ENCODE data around the gene CAPG. TPM values are rescaled to one million over a fixed set of nuclear protein-coding genes. Genes with fewer than 3 reads are reported as not detected.
A peak's percentile ranks its signal among the peaks of the same experiment; 100 is the strongest.
"Not testable (repeated sequence)": the region's sequence is repeated elsewhere in the genome, so short reads cannot be mapped to it uniquely, and the experiment has no call there.

The CAPG gene
- total RNA-seq, 1 experiment from 2014 or later: 1.4 TPM

DNA sequence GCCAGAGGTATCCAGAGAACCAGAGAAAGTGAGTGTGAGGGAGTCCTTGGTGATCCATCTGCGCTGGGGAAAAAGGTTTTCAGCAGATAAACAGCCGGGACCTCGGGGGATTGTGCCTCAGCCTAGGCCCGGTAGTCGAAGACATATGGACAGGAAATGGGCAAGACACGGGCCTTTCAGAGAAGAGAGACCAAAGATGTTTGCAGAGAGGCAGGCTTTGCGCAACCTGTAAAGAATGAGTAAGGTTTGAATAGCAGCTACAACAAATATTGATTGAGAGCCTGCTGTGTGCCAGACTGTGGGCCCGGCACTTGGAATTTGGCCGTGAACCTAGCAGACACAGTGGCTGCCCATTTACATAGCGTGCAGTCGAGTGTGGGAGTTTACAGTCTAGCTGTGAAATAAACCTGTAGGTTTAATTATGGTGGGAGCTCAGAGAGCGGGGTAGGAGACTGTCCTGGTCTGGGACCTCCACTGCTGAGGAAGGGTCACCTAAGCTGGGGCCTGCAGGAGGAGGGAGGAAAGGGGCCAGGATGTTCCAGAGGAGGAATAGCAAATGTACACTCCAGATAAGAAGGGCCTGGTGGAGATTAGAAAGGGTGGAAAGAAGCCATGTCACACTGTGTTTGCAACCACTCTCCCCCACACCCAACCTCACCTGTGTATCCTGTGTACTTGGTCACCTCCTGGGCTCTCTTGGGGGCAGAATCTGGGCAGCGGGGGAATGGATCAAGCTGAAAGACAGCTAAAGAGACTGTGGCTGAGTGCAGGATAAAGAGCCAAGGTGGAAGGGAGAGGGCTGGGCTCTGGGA lies 11.3 kb upstream of the CAPG start:
- H3K27ac ChIP-seq: no peak overlapping the region
- no peak overlapping the region for H3K4me3 ChIP-seq
- no peaks in the 10 kb centered on the region for H3K36me3 ChIP-seq
- no peaks in the 10 kb centered on the region for H3K9me3 ChIP-seq (replicated peaks)
- no peaks in the 10 kb centered on the region for H3K27me3 ChIP-seq (replicated peaks)
- no peak for DNase-seq (ENCODE audit: low read depth in 1 of 2, low spot score in 2 of 2)
- peaks cover 21% of the 10 kb centered on the region for H3K4me1 ChIP-seq (replicated peaks)

DNA sequence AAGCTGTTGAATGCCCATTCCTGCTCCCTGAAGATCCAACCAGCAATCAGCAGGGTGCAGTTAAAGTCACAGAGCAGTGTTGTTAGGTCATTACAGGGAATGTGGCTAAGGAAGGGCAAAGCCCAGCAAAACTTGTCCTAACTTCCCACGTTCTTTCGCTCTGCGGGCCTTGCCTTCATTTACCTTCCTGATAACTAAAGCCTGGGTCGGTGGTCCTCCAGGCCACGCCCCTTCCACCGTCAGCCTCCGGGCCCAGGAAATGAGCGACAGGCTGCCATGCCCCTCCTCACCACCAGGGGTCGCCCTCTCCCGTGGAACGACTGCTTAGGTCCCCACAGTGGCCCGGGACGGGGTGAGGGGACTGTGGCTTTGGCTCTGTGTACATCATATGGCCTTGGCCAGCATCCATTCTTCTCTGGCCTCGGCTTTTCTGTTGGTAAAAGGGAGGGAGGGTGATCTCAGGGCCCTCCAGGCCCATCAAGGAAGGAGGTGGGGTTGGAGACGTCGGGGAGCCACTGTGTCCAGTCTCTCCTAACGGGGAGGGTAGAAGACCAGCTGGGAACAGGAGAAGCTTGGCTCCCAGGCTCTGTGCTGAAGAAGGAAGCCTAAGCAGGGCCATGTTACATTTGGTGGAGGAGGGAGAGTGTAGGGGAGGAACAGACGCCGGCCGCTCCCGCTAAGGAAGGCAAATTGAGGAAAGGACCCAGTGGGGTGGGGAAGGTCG lies 10.5 kb upstream of the CAPG start:
- Histone ChIP-seq H3K4me1 (replicated peaks) (peaks cover 21% of the 10 kb centered on the region), H3K4me3 (no peak overlapping the region), H3K9me3 (replicated peaks) (no peaks in the 10 kb centered on the region), H3K27me3 (replicated peaks) (no peaks in the 10 kb centered on the region), H3K27ac (no peak overlapping the region), H3K36me3 (no peaks in the 10 kb centered on the region)
- DNase-seq (ENCODE audit: low read depth in 1 of 2, low spot score in 2 of 2): peak; percentile 88 to 89

DNA sequence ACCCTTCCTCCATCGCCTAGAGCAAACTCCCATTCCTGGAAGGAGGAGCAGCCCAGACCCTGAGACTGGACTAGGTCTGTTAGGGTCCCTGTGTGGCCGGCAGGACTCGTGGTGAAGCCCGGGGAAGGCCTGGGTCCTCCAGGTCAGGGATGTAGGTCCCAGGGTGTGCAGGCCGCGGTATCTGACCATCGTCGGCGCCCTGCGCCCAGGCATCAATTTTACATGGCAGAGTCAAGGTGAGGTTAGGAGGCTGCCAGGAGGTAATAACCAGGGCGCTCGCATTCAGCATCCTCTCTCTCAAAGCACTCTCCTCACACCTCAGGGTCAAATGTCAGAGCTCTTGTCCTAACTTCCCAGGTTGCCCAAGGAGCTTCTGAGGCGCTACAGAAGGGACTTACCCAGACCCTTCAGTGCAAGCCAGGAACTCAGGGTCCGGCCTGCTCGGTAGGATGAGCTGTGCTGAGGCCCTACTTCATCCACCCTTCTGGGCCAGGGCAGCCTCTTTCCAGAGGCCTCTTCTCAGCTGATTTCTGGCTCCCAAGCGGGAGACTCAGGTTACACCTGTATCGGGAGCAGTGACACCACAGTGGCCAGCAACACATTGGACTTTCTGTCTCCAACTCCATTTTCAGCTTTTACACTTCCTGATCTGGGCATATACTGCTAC lies 9.0 kb upstream of the CAPG start:
- H3K36me3 ChIP-seq: no peaks in the 10 kb centered on the region
- peak overlapping the region; percentile 55 for H3K4me3 ChIP-seq
- H3K9me3 ChIP-seq (replicated peaks): no peaks in the 10 kb centered on the region
- no peaks in the 10 kb centered on the region for H3K27me3 ChIP-seq (replicated peaks)
- H3K4me1 ChIP-seq (replicated peaks): peaks cover 22% of the 10 kb centered on the region
- H3K27ac ChIP-seq: peak overlapping the region; percentile 87
- no peak for DNase-seq (ENCODE audit: low read depth in 1 of 2, low spot score in 2 of 2)

DNA sequence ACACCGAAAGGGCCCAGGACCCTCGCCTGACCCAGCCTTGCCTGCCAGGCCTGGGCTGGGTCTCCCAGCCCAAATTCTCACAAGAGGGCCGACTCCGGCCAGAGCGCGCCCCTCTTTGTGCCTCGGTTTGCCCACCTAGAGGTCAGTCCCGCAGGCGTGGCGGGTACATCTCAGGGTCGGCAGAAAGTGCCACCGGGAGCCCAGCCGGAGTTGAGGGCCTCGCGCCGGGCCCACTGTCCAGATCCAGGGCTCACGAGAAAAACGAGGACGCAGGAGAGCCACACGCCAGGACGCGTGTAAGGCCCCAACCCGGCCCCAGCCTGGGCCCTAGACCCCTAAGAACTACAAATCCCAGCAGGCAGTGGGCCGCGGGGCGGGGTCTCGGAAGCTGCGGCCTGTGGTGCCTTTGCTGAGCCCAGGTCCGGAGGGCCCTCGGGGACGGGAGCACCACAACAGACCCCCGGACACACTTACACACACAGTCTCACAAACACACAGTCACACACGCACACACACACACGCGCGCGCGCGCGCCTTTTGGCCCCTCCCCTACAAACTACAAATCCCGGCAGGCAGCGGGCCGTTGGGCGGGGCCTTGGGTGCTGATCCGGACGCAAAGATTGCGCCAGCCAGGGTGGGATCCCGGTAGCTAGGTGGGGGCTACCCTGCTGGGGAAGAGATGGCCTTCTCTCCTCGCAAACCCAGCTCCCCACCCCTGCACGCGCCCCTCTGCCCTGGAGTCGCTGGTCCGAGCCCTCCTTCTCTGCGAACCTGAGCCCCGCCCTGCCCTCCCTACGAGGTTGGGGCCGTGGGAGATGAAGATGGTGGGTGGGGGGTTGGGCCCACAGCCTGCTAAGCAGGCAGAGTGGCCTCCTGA lies 8.2 kb upstream of the CAPG start, which contains the start of gene SH2D6:
TSS of gene SH2D6 (plus strand) at position 583 of the 877 bp plus-strand sequence. CDS start 10,752 bp downstream, outside the sequence.
- Histone ChIP-seq H3K27me3 (replicated peaks) (no peaks in the 10 kb centered on the region), H3K9me3 (replicated peaks) (no peaks in the 10 kb centered on the region), H3K27ac (peak within 1 kb of the TSS; percentile 87), H3K4me1 (replicated peaks) (peaks cover 26% of the 10 kb centered on the region), H3K36me3 (no peaks in the 10 kb centered on the region), H3K4me3 (peak within 1 kb of the TSS; percentile 55)
- peak; percentile 84 to 92 for DNase-seq (ENCODE audit: low read depth in 1 of 2, low spot score in 2 of 2)

DNA sequence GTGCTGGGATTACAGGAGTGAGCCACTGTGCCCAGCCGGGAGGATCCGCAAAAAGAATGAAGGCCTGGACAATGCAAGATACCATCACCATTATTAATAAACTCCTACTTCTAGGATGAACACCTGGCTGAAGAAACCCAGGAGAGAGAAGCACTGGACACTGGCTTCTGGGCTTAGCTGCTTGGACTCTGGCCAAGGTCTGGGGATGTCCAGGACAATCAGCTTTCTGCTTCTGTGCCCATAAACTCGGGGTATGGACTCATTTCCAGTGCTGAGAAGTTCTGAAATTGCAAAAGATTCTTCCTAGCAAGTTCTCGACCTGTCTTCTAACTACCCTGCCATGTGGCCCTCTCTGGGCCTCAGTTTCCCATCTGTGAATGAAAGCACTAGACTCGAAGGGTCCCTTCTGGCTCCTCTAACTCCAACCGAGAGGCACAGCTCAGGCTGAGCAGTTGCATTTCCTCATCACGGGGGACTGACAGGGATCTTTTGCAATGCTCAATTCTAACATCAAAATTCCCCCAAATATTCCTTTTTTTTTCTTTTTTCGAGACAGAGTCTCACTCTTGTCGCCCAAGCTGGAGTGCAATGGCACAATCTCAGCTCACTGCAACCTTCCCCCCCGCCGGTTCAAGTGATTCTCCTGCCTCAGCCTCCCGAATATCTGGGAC lies 5.9 kb upstream of the CAPG start:
- DNase-seq (ENCODE audit: low read depth in 1 of 2, low spot score in 2 of 2): no peak

DNA sequence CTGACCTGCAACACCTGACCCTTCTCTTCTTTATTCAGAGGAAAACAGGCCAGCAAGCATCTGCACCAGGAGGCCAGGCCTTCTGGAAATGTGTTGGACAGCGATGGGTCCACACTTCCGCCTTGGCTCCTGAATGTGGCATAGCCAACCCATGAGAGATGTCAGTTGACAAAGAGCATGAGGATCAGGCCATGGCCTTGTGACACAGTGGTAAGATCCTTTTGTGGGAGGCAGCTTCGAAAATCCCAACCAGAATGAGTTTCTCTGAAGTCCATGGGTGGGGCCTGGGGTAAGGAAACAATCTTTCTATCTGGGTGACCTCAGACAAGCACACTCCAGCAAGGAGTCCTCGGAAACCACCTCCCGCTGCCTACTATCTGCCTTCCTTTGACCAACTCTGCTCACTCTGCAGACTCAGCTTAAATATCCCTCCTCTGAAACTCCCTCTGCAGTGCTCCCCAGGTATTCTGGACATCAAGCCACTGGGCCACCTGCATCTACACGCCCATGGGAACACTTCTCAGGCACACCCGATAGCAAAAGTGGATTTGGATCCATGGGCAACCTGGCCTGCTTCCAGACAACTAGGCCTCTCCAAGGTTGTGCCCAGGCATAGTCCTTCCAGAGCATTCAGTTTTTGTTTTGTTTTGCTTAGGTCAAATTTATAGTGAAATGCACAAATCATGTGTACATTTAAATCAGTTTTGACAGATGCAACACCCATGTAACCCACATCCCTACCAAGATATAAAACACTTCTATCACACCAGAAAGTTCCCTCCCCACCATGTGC lies 4.8 kb upstream of the CAPG start:
- Histone ChIP-seq H3K4me1 (replicated peaks) (peaks cover 18% of the 10 kb centered on the region), H3K36me3 (no peaks in the 10 kb centered on the region), H3K9me3 (replicated peaks) (no peaks in the 10 kb centered on the region), H3K27me3 (replicated peaks) (no peaks in the 10 kb centered on the region), H3K4me3 (no peak overlapping the region), H3K27ac (no peak overlapping the region)
- DNase-seq (ENCODE audit: low read depth in 1 of 2, low spot score in 2 of 2): no peak

More for the DNA sequence above, 5.9 kb upstream of the CAPG start:
- Histone ChIP-seq H3K4me3 (no peak overlapping the region), H3K9me3 (replicated peaks) (no peaks in the 10 kb centered on the region), H3K36me3 (no peaks in the 10 kb centered on the region), H3K4me1 (replicated peaks) (peaks cover 26% of the 10 kb centered on the region), H3K27ac (no peak overlapping the region), H3K27me3 (replicated peaks) (no peaks in the 10 kb centered on the region)

DNA sequence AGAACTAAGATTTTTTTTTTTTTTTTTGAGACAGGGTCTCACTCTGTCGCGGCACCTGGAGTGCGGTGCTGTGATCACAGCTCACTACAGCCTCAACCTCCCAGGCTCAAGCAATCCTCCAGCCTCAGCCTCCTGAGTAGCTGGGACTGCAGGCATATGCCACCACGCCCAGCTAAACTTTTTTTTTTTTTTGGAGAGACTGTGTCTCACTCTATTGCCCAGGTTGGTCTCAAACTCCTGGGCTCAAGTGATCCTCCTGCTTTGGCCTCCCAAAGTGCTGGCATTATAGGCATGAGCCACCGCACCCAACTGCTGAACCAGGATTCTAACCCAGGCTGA lies 4.2 kb upstream of the CAPG start:
- peaks cover 18% of the 10 kb centered on the region for H3K4me1 ChIP-seq (replicated peaks)
- H3K27me3 ChIP-seq (replicated peaks); H3K9me3 ChIP-seq (replicated peaks); DNase-seq (ENCODE audit: low read depth in 1 of 2, low spot score in 2 of 2); H3K27ac ChIP-seq; H3K4me3 ChIP-seq; H3K36me3 ChIP-seq: not testable (repeated sequence)

DNA sequence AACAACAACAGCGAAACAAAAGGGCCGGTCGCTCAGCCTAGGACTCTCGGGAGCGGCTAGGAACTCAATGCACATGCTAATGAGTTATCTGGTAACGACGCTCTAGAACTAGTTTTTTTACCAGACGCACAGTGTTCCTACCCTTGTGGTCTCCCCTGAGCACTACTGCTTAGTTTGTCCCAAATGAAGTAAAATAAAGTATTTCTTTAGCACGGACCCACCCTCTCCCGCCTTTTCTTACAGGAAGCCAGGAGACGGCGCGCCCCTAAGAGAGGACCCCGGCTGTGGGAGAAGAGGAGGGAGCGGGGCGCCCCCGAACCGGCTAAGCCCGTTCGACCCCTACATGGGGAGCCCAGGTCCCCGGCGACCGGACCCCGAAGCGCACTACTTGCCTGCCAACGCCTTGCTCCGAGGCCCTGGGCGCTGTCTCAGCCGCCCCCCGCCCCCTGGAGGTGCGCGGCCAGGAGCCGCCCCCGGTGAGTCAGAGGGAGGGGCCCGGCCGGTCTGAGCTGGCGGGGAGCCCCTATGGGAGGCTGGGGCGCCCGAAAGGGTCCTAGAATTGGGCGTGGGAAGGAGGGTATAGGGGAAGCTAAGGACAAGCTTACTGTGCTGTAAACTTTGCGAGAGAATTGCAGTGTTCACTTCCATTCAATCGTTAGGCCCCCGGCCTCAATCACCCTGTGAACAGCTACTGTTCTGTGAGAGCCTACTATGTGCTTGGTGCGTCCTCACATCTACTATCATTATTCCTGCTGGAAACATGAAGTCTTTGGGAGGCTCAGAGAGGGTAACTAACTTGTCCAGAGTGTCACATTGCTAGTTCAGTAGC lies 3.6 kb upstream of the CAPG start:
- no peak for DNase-seq (ENCODE audit: low read depth in 1 of 2, low spot score in 2 of 2)

DNA sequence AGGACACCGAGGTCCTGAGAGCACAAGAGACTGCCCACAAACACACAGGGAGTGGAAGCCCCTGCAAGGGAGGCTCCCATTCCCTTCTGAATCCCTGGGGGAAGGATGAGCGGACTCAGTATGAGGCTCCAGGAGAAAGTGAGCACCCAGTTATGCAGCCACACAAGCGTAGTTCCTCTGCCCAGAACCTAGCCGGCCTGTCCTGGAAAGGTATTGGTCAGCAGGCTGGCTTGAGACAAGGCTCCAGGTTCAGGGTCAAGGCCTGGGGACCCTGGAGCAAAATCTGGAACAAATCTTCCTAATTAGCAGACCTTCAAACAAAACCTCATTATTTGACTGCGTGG lies 1.2 kb upstream of the CAPG start:
- no peak for DNase-seq (ENCODE audit: low read depth in 1 of 2, low spot score in 2 of 2)
- peaks cover 5% of the 10 kb centered on the region; the same call in 1 of the 2 replicates for H3K4me1 ChIP-seq (replicated peaks)
- H3K27me3 ChIP-seq (replicated peaks): no peaks in the 10 kb centered on the region
- H3K36me3 ChIP-seq: no peaks in the 10 kb centered on the region
- no peak overlapping the region for H3K4me3 ChIP-seq
- H3K27ac ChIP-seq: no peak overlapping the region
- no peaks in the 10 kb centered on the region for H3K9me3 ChIP-seq (replicated peaks)

More for the DNA sequence above, 3.6 kb upstream of the CAPG start:
- H3K9me3 ChIP-seq (replicated peaks): no peaks in the 10 kb centered on the region
- H3K27me3 ChIP-seq (replicated peaks): no peaks in the 10 kb centered on the region
- H3K4me1 ChIP-seq (replicated peaks): peaks cover 12% of the 10 kb centered on the region
- H3K27ac ChIP-seq: no peak overlapping the region
- no peaks in the 10 kb centered on the region for H3K36me3 ChIP-seq
- no peak overlapping the region for H3K4me3 ChIP-seq

DNA sequence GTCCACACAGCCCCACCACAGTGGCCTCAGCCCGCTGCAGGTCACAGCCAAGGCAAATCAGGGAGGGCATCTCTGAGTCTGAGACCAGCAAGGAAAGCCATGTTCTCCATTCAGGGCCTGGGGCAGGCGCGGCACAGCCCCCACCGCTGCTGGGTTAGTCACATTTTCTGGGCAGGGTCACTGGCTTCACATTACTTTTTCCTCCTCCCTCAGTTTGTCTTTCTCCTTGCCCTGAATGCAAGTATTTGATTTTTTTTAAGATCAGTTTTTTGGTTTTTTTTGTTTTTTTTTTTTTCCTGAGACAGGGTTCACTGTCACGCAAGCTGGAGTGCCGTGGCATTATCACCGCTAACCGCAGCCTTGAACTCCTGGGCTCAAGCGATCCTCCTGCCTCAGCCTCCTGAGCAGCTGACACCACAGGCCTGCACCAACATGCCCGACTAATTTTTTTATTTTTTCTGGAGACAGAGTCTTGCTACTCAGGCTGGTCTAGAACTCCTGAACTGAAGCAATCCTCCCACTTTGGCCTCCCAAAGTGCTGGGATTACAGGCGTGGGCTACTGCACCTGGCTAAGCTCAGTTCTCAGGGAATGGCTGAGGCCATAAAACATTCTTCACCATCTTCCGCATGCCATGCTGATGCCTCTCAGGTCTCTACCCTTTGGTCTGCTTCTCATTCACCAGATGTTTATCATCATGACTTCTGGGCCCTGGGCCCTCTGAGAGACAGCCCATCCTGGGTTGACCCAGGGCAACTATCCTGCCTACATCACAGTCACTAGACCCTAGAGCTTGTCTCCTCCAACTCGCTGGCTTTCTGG lies 628 bp upstream of the CAPG start:
- H3K4me1 ChIP-seq (replicated peaks): peaks cover 5% of the 10 kb centered on the region; the same call in 1 of the 2 replicates
- no peak for DNase-seq (ENCODE audit: low read depth in 1 of 2, low spot score in 2 of 2)
- no peaks in the 10 kb centered on the region for H3K27me3 ChIP-seq (replicated peaks)
- H3K27ac ChIP-seq: no peak overlapping the region
- no peak overlapping the region for H3K4me3 ChIP-seq
- no peaks in the 10 kb centered on the region for H3K9me3 ChIP-seq (replicated peaks)
- no peaks in the 10 kb centered on the region for H3K36me3 ChIP-seq
